ENCODE measurements around the gene MARCKSL1. TPM values are rescaled to one million over a fixed set of nuclear protein-coding genes. Genes with fewer than 3 reads are reported as not detected.
A peak's percentile ranks its signal among the peaks of the same experiment; 100 is the strongest.

MARCKSL1 gene
- total RNA-seq, 2 donors from 2014 or later = 144 to 243 TPM

DNA sequence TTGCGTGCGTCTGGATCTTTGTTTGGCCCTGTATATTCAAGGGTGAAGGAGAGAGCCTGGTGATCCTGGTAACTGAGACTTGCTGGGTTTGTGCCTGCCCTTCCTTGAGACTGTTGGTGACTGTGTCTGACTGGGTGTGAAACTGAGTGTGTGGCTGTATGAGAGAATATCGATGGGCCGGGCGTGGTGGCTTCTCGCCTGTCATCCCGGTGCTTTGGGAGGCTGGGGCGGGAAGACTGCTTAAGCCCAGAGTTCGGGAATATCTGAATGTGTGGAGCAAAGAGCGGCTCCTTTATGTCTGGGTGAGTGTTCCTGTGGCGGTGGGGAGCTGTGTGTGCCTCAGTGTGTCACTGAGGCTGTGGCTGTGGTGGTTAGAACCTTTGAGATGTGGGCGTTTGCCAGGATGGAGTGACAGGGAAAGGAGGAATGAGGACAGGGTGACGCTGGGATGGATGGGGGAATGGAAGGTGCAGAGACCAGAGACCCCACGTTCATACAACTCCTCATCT, 2.7 kb upstream of the MARCKSL1 start:
- Histone ChIP-seq H3K9me3 (no peaks in the 10 kb centered on the region), H3K4me1 (replicated peaks) (no peaks in the 10 kb centered on the region), H3K36me3 (no peaks in the 10 kb centered on the region), H3K27ac (no peak overlapping the region), H3K4me3 (no peak overlapping the region), H3K27me3 (replicated peaks; ENCODE audit: insufficient read depth) (no peaks in the 10 kb centered on the region)
- TF ChIP-seq, protein P1, sequence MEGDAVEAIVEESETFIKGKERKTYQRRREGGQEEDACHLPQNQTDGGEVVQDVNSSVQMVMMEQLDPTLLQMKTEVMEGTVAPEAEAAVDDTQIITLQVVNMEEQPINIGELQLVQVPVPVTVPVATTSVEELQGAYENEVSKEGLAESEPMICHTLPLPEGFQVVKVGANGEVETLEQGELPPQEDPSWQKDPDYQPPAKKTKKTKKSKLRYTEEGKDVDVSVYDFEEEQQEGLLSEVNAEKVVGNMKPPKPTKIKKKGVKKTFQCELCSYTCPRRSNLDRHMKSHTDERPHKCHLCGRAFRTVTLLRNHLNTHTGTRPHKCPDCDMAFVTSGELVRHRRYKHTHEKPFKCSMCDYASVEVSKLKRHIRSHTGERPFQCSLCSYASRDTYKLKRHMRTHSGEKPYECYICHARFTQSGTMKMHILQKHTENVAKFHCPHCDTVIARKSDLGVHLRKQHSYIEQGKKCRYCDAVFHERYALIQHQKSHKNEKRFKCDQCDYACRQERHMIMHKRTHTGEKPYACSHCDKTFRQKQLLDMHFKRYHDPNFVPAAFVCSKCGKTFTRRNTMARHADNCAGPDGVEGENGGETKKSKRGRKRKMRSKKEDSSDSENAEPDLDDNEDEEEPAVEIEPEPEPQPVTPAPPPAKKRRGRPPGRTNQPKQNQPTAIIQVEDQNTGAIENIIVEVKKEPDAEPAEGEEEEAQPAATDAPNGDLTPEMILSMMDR (IDR thresholded peaks at IDR 0.05) = no peak
- no peak for TF ChIP-seq POLR2AphosphoS5 (IDR thresholded peaks at IDR 0.05)
- TF ChIP-seq POLR2A (IDR thresholded peaks at IDR 0.05) = no peak
- DNase-seq (ENCODE audit: low spot score) = no peak
- intact Hi-C loops (cut with DNase I) = no loop called here
- WGBS = 73% methylated on average over 14 of the region's 14 CpGs

DNA sequence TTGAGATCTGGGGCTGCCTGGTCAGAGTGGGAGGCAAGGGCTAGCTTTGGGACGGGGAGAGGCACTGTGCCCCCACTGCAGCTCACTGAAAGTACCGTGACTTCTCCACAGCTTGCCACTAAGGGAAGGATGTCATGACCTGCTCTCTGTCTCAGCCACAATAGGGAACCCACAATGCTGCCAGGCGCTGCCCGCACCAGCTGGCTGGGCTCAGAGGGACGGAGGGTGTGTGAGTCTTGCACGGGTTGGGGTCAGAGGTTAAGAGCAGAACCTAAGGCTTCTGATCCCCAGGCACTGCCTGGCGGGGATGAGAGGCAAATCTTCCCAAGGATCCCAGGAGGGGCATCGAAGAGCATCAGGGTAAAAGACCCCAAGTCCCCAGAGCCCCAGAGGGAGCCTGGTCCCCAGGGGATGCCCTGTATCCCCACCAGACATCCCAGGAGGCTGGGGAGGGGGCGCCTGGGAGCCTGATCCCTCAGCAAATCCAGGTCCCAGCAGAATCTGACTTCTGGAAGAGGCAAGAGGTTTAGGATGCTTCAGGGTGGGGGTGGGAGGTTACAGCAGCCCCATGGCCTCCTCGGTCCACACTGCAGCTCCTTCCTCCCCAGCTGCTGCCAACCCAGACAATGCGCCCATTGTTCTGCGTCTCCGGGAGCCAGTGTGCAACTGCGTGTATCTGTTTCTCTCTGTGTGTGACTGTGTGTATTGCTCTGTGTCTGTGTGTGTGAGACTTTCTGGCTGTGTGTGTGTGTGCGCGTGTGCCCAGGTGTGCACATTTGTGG, 2.0 kb upstream of the MARCKSL1 start:
- Histone ChIP-seq H3K27ac (no peak overlapping the region), H3K36me3 (no peaks in the 10 kb centered on the region), H3K4me1 (replicated peaks) (no peaks in the 10 kb centered on the region), H3K9me3 (no peaks in the 10 kb centered on the region), H3K27me3 (replicated peaks; ENCODE audit: insufficient read depth) (no peaks in the 10 kb centered on the region), H3K4me3 (no peak overlapping the region)
- intact Hi-C loops (cut with DNase I) = no loop called here
- WGBS = 62% methylated on average over 16 of the region's 16 CpGs
- no peak for DNase-seq (ENCODE audit: low spot score)
- TF ChIP-seq, protein P1 (IDR thresholded peaks at IDR 0.05) = no peak

DNA sequence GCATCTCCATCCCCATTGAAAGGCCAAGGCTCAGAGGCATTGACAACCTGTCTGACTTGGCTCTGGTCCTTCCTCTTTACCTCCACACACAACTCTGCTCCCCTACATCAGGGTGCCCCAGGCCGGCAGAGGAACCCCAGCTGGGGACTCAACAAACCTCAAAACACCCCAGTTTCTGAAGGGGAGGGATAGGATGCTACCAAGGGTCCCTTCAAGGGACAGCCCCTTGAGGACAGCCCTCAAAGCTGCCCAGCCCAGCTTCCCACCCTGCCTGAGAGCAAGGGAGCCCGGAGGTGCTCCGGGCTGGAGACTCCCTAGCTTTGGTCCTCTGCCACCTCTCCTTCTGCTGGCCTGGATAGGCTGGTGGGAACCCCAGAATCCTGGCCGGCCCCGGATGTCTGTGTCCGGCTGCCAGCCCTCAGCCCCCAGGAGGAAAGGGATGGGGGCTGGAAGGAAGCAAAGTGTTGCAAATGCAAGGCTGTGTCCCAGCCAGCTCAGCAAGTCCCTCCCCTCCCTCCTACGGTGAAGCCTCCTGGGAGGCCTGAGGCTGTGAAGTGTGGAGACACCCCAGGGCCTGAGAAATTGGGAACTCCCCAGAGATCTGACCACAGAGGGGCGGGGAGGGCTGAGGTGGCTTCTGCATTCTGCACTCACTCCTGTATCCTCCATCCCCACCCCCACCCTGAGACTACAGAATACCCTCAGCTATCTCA, 1.1 kb upstream of the MARCKSL1 start:
- intact Hi-C loops (cut with DNase I) = no loop called here
- 69% methylated on average over 8 of the region's 8 CpGs for WGBS
- DNase-seq (ENCODE audit: low spot score) = no peak
- Histone ChIP-seq H3K27me3 (replicated peaks; ENCODE audit: insufficient read depth) (no peaks in the 10 kb centered on the region), H3K36me3 (peaks cover 0 to 6% of the 10 kb centered on the region in 2 donors), H3K27ac (no peak overlapping the region), H3K4me1 (replicated peaks) (peaks cover 3% of the 10 kb centered on the region), H3K9me3 (no peaks in the 10 kb centered on the region), H3K4me3 (no peak overlapping the region)
- TF ChIP-seq POLR2A (IDR thresholded peaks at IDR 0.05) = no peak
- no peak for TF ChIP-seq POLR2AphosphoS5 (IDR thresholded peaks at IDR 0.05)
- TF ChIP-seq, protein P1 (IDR thresholded peaks at IDR 0.05) = no peak

DNA sequence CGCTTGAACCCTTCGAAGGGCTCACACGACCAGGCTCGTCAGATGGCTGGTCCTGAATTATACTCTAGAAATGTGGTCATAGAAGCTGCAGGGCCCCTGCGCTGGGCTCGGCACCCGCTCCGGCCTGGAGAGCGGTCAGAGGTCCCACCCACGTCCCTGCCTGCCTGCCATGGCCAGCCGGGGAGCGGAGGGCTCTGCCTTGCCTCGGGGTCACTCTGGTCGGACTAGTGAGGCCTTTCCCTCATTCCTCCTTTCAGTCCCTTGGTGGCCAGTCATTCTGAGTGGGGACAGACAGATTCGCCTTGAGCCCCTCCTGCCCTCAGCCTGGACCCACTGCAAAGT, 529 bp upstream of the MARCKSL1 start:
- H3K9me3 ChIP-seq = no peaks in the 10 kb centered on the region
- peak overlapping the region; percentile 75 to 82 for H3K27ac ChIP-seq
- 55% methylated on average over 15 of the region's 15 CpGs for WGBS
- no peaks in the 10 kb centered on the region for H3K27me3 ChIP-seq (replicated peaks; ENCODE audit: insufficient read depth)
- peaks cover 6% of the 10 kb centered on the region for H3K4me1 ChIP-seq (replicated peaks)
- H3K4me3 ChIP-seq = peak overlapping the region; percentile 78 to 79
- no peak for DNase-seq (ENCODE audit: low spot score)
- TF ChIP-seq POLR2AphosphoS5 (IDR thresholded peaks at IDR 0.05) (no peak), POLR2A (IDR thresholded peaks at IDR 0.05) (no peak)
- TF ChIP-seq, protein P1 (IDR thresholded peaks at IDR 0.05) = no peak
- intact Hi-C loops (cut with DNase I) = no loop called here
- peaks cover 0 to 10% of the 10 kb centered on the region in 2 donors for H3K36me3 ChIP-seq

DNA sequence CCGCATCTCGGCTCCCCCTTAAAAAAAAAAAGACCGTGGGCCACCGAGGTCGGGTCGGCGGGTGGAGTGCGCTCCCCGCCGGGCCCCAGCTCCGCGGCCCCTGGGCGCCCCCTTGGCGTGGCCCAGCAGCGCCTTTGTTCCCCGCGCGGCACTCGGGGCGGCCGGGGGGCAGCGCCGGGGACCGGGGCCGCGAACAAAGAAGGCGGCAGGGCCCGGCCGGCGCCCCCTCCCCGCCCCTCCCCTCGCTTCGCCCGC, 571 bp downstream of the MARCKSL1 start:
- Histone ChIP-seq H3K27ac (peak overlapping the region; percentile 75 to 82), H3K36me3 (peaks cover 0 to 13% of the 10 kb centered on the region in 2 donors), H3K27me3 (replicated peaks; ENCODE audit: insufficient read depth) (no peaks in the 10 kb centered on the region), H3K9me3 (no peaks in the 10 kb centered on the region), H3K4me3 (peak overlapping the region; percentile 78 to 79), H3K4me1 (replicated peaks) (peaks cover 6% of the 10 kb centered on the region)
- no peak for DNase-seq (ENCODE audit: low spot score)
- TF ChIP-seq POLR2A (IDR thresholded peaks at IDR 0.05) = no peak
- TF ChIP-seq POLR2AphosphoS5 (IDR thresholded peaks at IDR 0.05) = no peak
- TF ChIP-seq, protein P1 (IDR thresholded peaks at IDR 0.05) = no peak
- WGBS = 5% methylated on average over 11 of the region's 34 CpGs
- intact Hi-C loops (cut with DNase I) = no loop called here
